Embryonic facial prominence (tissue), 1 donor: ENCODE data around the gene GDPD3.

Source experiments
- DNase-seq: peaks from one replicate; pipeline ENCODE4 v3.0.0-alpha.2; 2016; ENCODE audit errors: extremely low spot score

Gene GDPD3

GRCh38 chr16:30054959-30055553, 58.3 kb downstream of the GDPD3 start:
- DNase-seq: no peak
